Keratinocyte (primary cell): Measurements from ENCODE around the gene LRRC3B. TPM values are rescaled to one million over a fixed set of nuclear protein-coding genes. Genes with fewer than 3 reads are reported as not detected.

ENCODE experiments used
- DNase-seq: peaks from one replicate; pipeline ENCODE4 v3.0.0-alpha.2; 2011; ENCODE audit warnings: low read depth, missing footprints, low spot score
- FAIRE-seq: peaks from 2 replicates; lab custom pipeline; 2011; peaks lifted over from hg19 to GRCh38; lab: Jason Lieb, UNC
- H2AFZ ChIP-seq: 2 replicates; pipeline ENCODE4 v1.6.0; 2012; ENCODE audit warnings: low read length, control low read depth, inconsistent platforms; ENCODE audit not compliant: control insufficient read depth
- H3K27ac ChIP-seq: 2 replicates; pipeline ENCODE4 v1.5.1; 2011; ENCODE audit warnings: low read length; ENCODE audit not compliant: control insufficient read depth, insufficient read depth
- H3K27me3 ChIP-seq: 3 replicates; pipeline ENCODE4 v1.6.0; 2011; ENCODE audit warnings: low read length; ENCODE audit not compliant: control insufficient read depth, insufficient read depth; ENCODE audit errors: extremely low read depth
- H3K36me3 ChIP-seq, 2 experiments: 2 replicates in 1 of 2; 3 replicates in 1 of 2; pipeline ENCODE4 v1.5.1; 2011; ENCODE audit warnings: low read length in 2 of 2, mild to moderate bottlenecking in 1 of 2; ENCODE audit not compliant: control insufficient read depth in 2 of 2, insufficient read depth in 2 of 2; ENCODE audit errors: extremely low read depth in 1 of 2
- H3K4me1 ChIP-seq: 3 replicates; pipeline ENCODE4 v1.5.1; 2011; ENCODE audit warnings: low read length; ENCODE audit not compliant: control insufficient read depth, insufficient read depth; ENCODE audit errors: extremely low read depth
- H3K4me2 ChIP-seq: 3 replicates; pipeline ENCODE4 v1.6.0; 2011; ENCODE audit warnings: low read depth, low read length; ENCODE audit not compliant: control insufficient read depth, insufficient read depth; ENCODE audit errors: extremely low read depth
- H3K4me3 ChIP-seq, 3 experiments: fragments of 200-600 bp in 1 of 3; sonication (generic) in 1 of 3; 2 replicates in 2 of 3; 3 replicates in 1 of 3; pipeline ENCODE4 v1.5.1; 2011 to 2016; ENCODE audit warnings: low read length in 3 of 3, mild to moderate bottlenecking in 3 of 3, control low read depth in 2 of 3, inconsistent platforms in 1 of 3, low read depth in 1 of 3, mixed read lengths in 1 of 3, mixed run types in 1 of 3, moderate library complexity in 1 of 3; ENCODE audit not compliant: control insufficient read depth in 2 of 3, insufficient read depth in 2 of 3; ENCODE audit errors: extremely low read depth in 1 of 3
- H3K79me2 ChIP-seq: 2 replicates; pipeline ENCODE4 v1.6.0; 2012; ENCODE audit warnings: low read length; ENCODE audit not compliant: control insufficient read depth, insufficient read depth
- H3K9ac ChIP-seq: 3 replicates; pipeline ENCODE4 v1.6.0; 2011; ENCODE audit warnings: low read length; ENCODE audit not compliant: control insufficient read depth, insufficient read depth; ENCODE audit errors: extremely low read depth
- H3K9me1 ChIP-seq: 3 replicates; pipeline ENCODE4 v1.6.0; 2011; ENCODE audit warnings: low read length; ENCODE audit not compliant: control insufficient read depth, insufficient read depth; ENCODE audit errors: extremely low read depth
- H3K9me3 ChIP-seq: 2 replicates; pipeline ENCODE4 v1.5.1; 2012; ENCODE audit warnings: low read depth, low read length; ENCODE audit not compliant: control insufficient read depth
- H4K20me1 ChIP-seq: 3 replicates; pipeline ENCODE4 v1.6.0; 2011; ENCODE audit warnings: low read length; ENCODE audit not compliant: control insufficient read depth, insufficient read depth; ENCODE audit errors: extremely low read depth
- EZH2 ChIP-seq: IDR thresholded peaks from one replicate; pipeline ENCODE4 v1.6.1; 2012; ENCODE audit warnings: inconsistent platforms, mild to moderate bottlenecking, low read length, moderate library complexity
- dilution Hi-C: fragments of 300-500 bp; cut with MboI; formaldehyde crosslinking; loops from one replicate; pipeline ENCODE4 v1.7.0; 2020; ENCODE audit warnings: low sequenced_read_pairs; ENCODE audit not compliant: extremely low pct_ligation_motif_present
- polyA plus RNA-seq, 5 experiments: library from polyadenylated mRNA; depleted of rRNA in 3 of 5; stranded (reverse) in 3 of 5; stranded (forward) in 1 of 5; unstranded in 1 of 5; fragments of >200 nt; gene quantifications; 1 replicate in 1 of 5; 2 replicates in 3 of 5; 3 replicates in 1 of 5; pipeline versions ENCODE4 v1.2.1 to v1.2.3, GENCODE V29; 2011 to 2012; ENCODE audit warnings: missing spikeins in 2 of 5, low read depth in 1 of 5, low replicate concordance in 1 of 5
- TF ChIP-seq, protein P1 (sequence below), 3 experiments: IDR thresholded peaks in 1 of 3; conservative IDR thresholded peaks in 1 of 3; optimal IDR thresholded peaks in 1 of 3; 2 replicates in 2 of 3; 3 replicates in 1 of 3; pipeline versions ENCODE3 to v1.5.1; 2011; ENCODE audit warnings: low read length in 3 of 3, mild to moderate bottlenecking in 3 of 3, moderate library complexity in 2 of 3, control low read depth in 1 of 3, inconsistent platforms in 1 of 3; ENCODE audit not compliant: insufficient read depth in 2 of 3; ENCODE audit errors: extremely low read depth in 1 of 3

LRRC3B gene
- polyA plus RNA-seq, 1 donor (not counting 4 experiments of a cell fraction or from before 2014, with no cell fraction given), result not detected

DNA sequence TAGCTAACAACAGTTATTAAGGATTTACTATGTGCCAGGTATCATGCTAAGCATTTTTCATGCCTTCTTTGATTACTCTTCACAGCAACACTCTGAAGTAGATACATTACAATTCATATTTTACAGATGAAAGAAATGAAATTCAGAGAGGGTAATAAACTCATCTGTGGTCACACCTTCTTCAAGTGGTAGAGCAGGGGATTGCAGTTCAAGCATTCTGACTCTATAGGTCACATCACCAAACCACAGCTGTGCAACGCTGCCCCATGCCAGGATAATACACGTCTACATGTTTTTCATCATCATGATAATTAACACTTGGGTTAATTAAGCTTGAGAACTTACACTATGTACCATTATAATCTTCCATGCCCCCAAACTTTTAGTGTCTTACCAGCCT lies 98.5 kb downstream of the LRRC3B start:
- no peak overlapping the region for H3K4me3 ChIP-seq
- no peak overlapping the region for H3K4me2 ChIP-seq
- no peak for FAIRE-seq
- no peaks in the 10 kb centered on the region for H3K9me1 ChIP-seq
- H4K20me1 ChIP-seq, result no peaks in the 10 kb centered on the region
- H3K27me3 ChIP-seq, result no peaks in the 10 kb centered on the region
- H2AFZ ChIP-seq, result no peak overlapping the region
- no peaks in the 10 kb centered on the region for H3K4me1 ChIP-seq
- H3K9ac ChIP-seq, result no peak overlapping the region
- TF ChIP-seq, protein P1, sequence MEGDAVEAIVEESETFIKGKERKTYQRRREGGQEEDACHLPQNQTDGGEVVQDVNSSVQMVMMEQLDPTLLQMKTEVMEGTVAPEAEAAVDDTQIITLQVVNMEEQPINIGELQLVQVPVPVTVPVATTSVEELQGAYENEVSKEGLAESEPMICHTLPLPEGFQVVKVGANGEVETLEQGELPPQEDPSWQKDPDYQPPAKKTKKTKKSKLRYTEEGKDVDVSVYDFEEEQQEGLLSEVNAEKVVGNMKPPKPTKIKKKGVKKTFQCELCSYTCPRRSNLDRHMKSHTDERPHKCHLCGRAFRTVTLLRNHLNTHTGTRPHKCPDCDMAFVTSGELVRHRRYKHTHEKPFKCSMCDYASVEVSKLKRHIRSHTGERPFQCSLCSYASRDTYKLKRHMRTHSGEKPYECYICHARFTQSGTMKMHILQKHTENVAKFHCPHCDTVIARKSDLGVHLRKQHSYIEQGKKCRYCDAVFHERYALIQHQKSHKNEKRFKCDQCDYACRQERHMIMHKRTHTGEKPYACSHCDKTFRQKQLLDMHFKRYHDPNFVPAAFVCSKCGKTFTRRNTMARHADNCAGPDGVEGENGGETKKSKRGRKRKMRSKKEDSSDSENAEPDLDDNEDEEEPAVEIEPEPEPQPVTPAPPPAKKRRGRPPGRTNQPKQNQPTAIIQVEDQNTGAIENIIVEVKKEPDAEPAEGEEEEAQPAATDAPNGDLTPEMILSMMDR (optimal IDR thresholded peaks at IDR 0.05 in 1 of 3, IDR thresholded peaks at IDR 0.05 in 1 of 3, conservative IDR thresholded peaks at IDR 0.05 in 1 of 3; ENCODE audit: extremely low read depth in 1 of 3, insufficient read depth in 2 of 3, low read length in 3 of 3), result no peak
- TF ChIP-seq EZH2, result no peak
- no peaks in the 10 kb centered on the region for H3K9me3 ChIP-seq
- dilution Hi-C loops, result no loop called here
- no peaks in the 10 kb centered on the region for H3K36me3 ChIP-seq
- no peaks in the 10 kb centered on the region for H3K79me2 ChIP-seq
- H3K27ac ChIP-seq, result no peak overlapping the region
- no peak for DNase-seq

DNA sequence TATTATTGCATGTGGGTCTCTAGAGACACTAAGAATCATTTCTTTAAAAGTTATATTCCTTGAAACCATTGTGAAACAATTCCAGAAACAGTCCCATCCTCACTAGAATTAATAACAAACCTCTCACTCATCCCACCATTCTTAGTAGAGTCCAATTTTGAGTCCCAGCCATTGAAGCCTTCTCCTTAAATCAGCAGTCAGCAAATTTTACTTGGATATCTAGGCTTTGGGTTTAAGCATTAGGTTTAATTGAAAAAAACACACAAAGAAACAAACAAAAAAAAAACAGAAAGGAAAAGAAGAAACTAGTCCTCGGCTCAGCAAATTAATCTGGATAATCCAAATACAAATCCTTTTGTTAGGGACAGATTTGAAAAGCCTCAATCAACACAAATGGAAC lies 109.3 kb downstream of the LRRC3B start:
- DNase-seq (no peak), FAIRE-seq (no peak)
- Histone ChIP-seq H3K4me1 (no peaks in the 10 kb centered on the region), H3K4me2 (no peak overlapping the region), H3K79me2 (no peaks in the 10 kb centered on the region), H3K9me1 (no peaks in the 10 kb centered on the region), H3K9ac (no peak overlapping the region), H4K20me1 (no peaks in the 10 kb centered on the region), H3K27me3 (no peaks in the 10 kb centered on the region), H2AFZ (no peak overlapping the region), H3K4me3 (no peak overlapping the region), H3K27ac (no peak overlapping the region), H3K9me3 (no peaks in the 10 kb centered on the region), H3K36me3 (no peaks in the 10 kb centered on the region)
- dilution Hi-C loops, result no loop called here
- TF ChIP-seq, protein P1 (optimal IDR thresholded peaks at IDR 0.05 in 1 of 3, IDR thresholded peaks at IDR 0.05 in 1 of 3, conservative IDR thresholded peaks at IDR 0.05 in 1 of 3; ENCODE audit: extremely low read depth in 1 of 3, insufficient read depth in 2 of 3, low read length in 3 of 3), result no peak
- no peak for TF ChIP-seq EZH2
